Neural crest cell (in vitro differentiated cells): Measurements from ENCODE around the gene CPA5. TPM values are rescaled to one million over a fixed set of nuclear protein-coding genes. Genes with fewer than 3 reads are reported as not detected.

ENCODE experiments used
- DNase-seq: peaks from one replicate; pipeline ENCODE4 v3.0.0; 2021; ENCODE audit warnings: low read depth, mixed read lengths, low spot score
- H3K27ac Mint-ChIP-seq: one replicate; pipeline ENCODE4 v1.8.0; 2021; ENCODE audit warnings: mild to moderate bottlenecking, mixed read lengths; ENCODE audit not compliant: unreplicated experiment
- H3K27me3 Mint-ChIP-seq: 2 replicates; pipeline ENCODE4 v1.8.0; 2021; ENCODE audit warnings: low read depth, mild to moderate bottlenecking, mixed read lengths
- H3K36me3 Mint-ChIP-seq: 2 replicates; pipeline ENCODE4 v1.8.0; 2021; ENCODE audit warnings: low read depth, mild to moderate bottlenecking, mixed read lengths
- H3K4me1 Mint-ChIP-seq: 2 replicates; pipeline ENCODE4 v1.8.0; 2021; ENCODE audit warnings: mixed read lengths
- H3K4me3 Mint-ChIP-seq: one replicate; pipeline ENCODE4 v1.8.0; 2021; ENCODE audit warnings: mild to moderate bottlenecking, mixed read lengths
- H3K9me3 Mint-ChIP-seq: 2 replicates; pipeline ENCODE4 v1.8.0; 2021; ENCODE audit warnings: mixed read lengths
- total RNA-seq: library from RNA; stranded (reverse); gene quantifications from 2 replicates; pipeline ENCODE4 v1.2.1, GENCODE V29; 2021
- TF ChIP-seq, protein P1 (sequence below): fragments of 200-600 bp; sonication (generic); conservative IDR thresholded peaks from 2 replicates; pipeline ENCODE4 v1.5.0; 2021; ENCODE audit warnings: antibody characterized with exemption, mild to moderate bottlenecking

The CPA5 gene
- total RNA-seq, 1 donor from 2014 or later: not detected

DNA sequence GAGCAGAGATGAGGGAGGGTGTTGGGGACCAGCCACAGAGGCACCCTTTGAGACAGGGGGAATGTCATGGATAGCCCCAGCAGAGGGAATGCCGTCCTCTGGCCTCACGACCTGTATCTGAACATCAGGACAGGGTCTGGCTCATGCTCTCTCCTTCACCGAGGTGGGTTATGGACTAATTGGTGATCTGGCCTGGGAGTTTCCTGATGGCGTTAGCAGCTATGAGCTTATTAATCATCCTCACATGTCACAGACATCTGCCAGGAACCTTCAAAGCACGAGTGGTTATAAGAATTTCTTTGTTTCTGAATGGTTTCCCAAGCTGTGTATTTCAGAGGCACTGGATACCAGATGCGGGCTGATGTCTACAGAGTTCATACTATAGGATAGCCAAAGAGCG, 44.8 kb upstream of the CPA5 start:
- H3K9me3 Mint-ChIP-seq: peaks cover 5% of the 10 kb centered on the region
- H3K27ac Mint-ChIP-seq: no peak overlapping the region
- peaks cover 67% of the 10 kb centered on the region for H3K4me1 Mint-ChIP-seq
- no peak overlapping the region for H3K4me3 Mint-ChIP-seq
- DNase-seq: no peak
- TF ChIP-seq, protein P1, sequence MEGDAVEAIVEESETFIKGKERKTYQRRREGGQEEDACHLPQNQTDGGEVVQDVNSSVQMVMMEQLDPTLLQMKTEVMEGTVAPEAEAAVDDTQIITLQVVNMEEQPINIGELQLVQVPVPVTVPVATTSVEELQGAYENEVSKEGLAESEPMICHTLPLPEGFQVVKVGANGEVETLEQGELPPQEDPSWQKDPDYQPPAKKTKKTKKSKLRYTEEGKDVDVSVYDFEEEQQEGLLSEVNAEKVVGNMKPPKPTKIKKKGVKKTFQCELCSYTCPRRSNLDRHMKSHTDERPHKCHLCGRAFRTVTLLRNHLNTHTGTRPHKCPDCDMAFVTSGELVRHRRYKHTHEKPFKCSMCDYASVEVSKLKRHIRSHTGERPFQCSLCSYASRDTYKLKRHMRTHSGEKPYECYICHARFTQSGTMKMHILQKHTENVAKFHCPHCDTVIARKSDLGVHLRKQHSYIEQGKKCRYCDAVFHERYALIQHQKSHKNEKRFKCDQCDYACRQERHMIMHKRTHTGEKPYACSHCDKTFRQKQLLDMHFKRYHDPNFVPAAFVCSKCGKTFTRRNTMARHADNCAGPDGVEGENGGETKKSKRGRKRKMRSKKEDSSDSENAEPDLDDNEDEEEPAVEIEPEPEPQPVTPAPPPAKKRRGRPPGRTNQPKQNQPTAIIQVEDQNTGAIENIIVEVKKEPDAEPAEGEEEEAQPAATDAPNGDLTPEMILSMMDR: no peak
- H3K27me3 Mint-ChIP-seq: no peaks in the 10 kb centered on the region
- H3K36me3 Mint-ChIP-seq: no peaks in the 10 kb centered on the region

DNA sequence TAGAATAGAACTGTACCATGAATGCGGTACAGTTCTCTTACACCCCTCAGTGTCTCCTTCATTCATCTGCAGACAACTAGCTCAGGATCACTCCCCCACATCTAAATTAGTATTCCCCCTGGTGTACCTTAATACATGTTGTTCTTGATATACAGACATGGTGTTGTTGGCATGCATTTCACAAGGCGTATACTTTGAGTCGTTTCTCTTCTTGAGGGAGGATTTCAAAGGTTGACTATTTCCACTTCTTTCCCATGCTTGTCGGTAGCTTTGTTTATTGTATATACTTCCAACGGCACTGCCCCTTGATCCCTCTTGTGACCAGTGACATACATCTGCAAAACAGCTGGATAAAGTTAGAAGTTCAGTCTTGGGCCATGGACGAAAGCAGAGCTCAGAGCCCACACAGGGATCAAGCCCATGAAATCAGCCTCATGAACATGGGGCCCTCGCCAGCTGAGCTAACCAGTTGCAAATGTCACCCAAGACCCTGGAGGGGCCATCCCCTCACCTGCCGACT, 43.1 kb upstream of the CPA5 start:
- H3K27ac Mint-ChIP-seq: no peak overlapping the region
- no peak overlapping the region for H3K4me3 Mint-ChIP-seq
- H3K27me3 Mint-ChIP-seq: no peaks in the 10 kb centered on the region
- TF ChIP-seq, protein P1: no peak
- H3K36me3 Mint-ChIP-seq: no peaks in the 10 kb centered on the region
- H3K4me1 Mint-ChIP-seq: peaks cover 56% of the 10 kb centered on the region
- no peak for DNase-seq
- peaks cover 3% of the 10 kb centered on the region for H3K9me3 Mint-ChIP-seq

DNA sequence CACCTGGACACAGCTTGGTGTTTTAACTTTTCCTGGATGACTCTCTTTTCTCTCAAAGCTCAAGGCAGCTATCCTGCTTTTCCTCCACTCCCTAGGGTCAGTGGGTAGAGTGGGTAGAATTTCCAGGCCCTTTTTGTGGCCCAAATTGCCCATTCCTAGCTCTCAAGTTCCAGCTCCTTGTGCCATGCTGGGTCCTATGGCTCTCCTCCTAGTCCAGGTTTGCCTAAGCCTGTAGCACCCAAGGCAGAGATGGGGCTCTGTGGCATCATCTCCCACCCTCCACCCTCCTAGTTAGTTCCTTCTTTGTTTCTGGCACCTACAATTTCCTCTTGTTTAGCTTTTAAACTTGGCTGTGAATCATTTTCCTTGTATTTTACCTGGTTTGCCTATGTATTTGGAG, 42.0 kb upstream of the CPA5 start:
- Mint-ChIP-seq H3K4me3 (no peak overlapping the region), H3K36me3 (no peaks in the 10 kb centered on the region), H3K9me3 (peaks cover 3% of the 10 kb centered on the region), H3K27me3 (no peaks in the 10 kb centered on the region), H3K4me1 (peaks cover 48% of the 10 kb centered on the region), H3K27ac (no peak overlapping the region)
- TF ChIP-seq, protein P1: no peak
- no peak for DNase-seq

DNA sequence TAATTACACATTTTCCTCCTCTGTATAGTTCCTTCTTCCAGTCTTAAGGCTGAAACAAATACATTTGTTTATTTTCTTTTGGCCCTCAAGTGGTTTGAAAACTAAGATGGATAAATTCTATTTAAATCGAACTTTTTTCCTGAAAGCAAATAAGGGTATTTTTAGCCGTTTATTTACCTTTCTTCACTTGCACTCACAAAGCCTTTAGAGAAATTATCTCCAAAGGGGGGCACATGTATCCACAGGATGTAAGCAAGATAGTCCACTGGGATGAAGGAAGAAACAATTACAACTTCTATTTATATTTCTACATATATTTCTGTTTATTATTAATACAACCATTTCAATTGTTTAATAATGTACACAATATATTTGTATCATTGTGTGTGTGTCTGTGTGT, 41.5 kb upstream of the CPA5 start:
- no peaks in the 10 kb centered on the region for H3K27me3 Mint-ChIP-seq
- no peak overlapping the region for H3K27ac Mint-ChIP-seq
- DNase-seq: no peak
- H3K4me3 Mint-ChIP-seq: no peak overlapping the region
- peaks cover 43% of the 10 kb centered on the region for H3K4me1 Mint-ChIP-seq
- TF ChIP-seq, protein P1: no peak
- H3K9me3 Mint-ChIP-seq: peaks cover 3% of the 10 kb centered on the region
- H3K36me3 Mint-ChIP-seq: no peaks in the 10 kb centered on the region

DNA sequence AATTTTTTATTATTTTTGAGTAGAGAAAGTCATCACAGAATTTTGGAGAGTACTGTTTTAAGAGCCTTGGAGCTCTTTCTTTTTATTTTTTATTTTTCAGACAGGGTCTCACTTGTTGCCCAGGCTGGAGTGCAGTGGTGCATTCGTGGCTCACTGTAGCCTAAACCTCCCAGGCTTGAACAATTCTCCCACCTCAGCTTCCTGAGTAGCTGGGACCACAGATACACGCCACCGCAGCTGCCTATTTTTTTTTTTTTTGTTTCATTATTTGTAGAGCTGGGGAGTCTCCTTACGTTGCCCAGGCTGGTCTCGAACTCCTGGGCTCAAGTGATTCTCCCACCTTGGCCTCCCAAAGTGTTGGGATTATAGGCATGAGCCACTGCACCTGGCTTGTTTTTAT, 41.1 kb upstream of the CPA5 start:
- H3K27me3 Mint-ChIP-seq: no peaks in the 10 kb centered on the region
- no peaks in the 10 kb centered on the region for H3K36me3 Mint-ChIP-seq
- peaks cover 39% of the 10 kb centered on the region for H3K4me1 Mint-ChIP-seq
- DNase-seq: no peak
- no peak overlapping the region for H3K27ac Mint-ChIP-seq
- H3K4me3 Mint-ChIP-seq: no peak overlapping the region
- H3K9me3 Mint-ChIP-seq: peaks cover 3% of the 10 kb centered on the region
- TF ChIP-seq, protein P1: no peak

DNA sequence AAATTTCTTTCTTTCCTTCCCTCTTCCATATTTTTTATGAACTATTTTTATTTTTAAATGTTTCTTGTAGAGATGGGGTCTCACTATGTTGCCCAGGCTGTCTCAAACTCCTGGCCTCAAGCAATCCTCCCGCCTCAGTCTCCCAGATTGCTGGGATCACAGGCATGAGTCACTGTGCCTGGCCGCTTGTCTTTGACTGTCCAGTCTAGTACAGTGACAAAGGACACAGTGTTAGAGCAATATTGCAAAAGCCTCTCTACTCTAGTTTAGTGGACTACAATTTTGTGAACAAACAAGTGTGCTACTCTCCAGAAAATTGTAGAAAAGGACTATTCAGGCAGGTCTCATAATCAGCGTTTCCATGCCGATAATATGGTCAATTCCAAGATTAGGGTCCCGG, 40.6 kb upstream of the CPA5 start:
- DNase-seq: no peak
- peaks cover 3% of the 10 kb centered on the region for H3K9me3 Mint-ChIP-seq
- H3K36me3 Mint-ChIP-seq: no peaks in the 10 kb centered on the region
- TF ChIP-seq, protein P1: no peak
- H3K27me3 Mint-ChIP-seq: no peaks in the 10 kb centered on the region
- H3K4me1 Mint-ChIP-seq: peaks cover 34% of the 10 kb centered on the region
- H3K4me3 Mint-ChIP-seq: no peak overlapping the region
- no peak overlapping the region for H3K27ac Mint-ChIP-seq
